Measurements from ENCODE around the gene ADSS1. TPM values are rescaled to one million over a fixed set of nuclear protein-coding genes. Genes with fewer than 3 reads are reported as not detected.

Gene ADSS1
- total RNA-seq, 1 experiment from 2014 or later, result 2.8 TPM

DNA sequence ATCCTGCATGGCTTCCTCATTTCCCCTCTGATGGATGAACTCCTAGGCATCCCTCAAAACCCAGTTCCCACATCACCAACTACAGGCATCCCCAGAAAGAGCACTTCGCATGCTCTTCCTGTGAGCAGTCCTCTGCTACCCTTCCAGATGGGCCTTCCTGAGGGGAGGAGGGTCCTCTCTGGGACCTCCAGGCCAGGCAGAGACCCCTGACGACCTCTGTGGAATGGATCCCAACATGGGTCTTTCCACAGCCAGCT is 69.6 kb downstream of the ADSS1 start:
- peak overlapping the region; percentile 96 for H3K4me2 ChIP-seq (ENCODE audit: low read depth, low read length, poor library complexity, severe bottlenecking)
- H3K27ac ChIP-seq (ENCODE audit: low read length), result no peak overlapping the region
- no peaks in the 10 kb centered on the region for H3K9me3 ChIP-seq (ENCODE audit: low read length)
- peaks cover 38% of the 10 kb centered on the region for H3K4me1 ChIP-seq (ENCODE audit: low read length)
- DNase-seq, result no peak
- H3K27me3 ChIP-seq (ENCODE audit: low read length), result no peaks in the 10 kb centered on the region
- peaks cover 59% of the 10 kb centered on the region for H3K79me2 ChIP-seq (ENCODE audit: low read length)
- H3K9ac ChIP-seq (ENCODE audit: low read length), result peak overlapping the region; percentile 83
- peaks cover 61% of the 10 kb centered on the region for H4K20me1 ChIP-seq (ENCODE audit: insufficient read depth, low read depth, low read length)
- H3K9me2 ChIP-seq (replicated peaks; ENCODE audit: insufficient read depth, low read length), result no peaks in the 10 kb centered on the region
- no peak overlapping the region for H2AFZ ChIP-seq (ENCODE audit: low read length)
- H3K36me3 ChIP-seq (ENCODE audit: insufficient read depth, low read length), result no peaks in the 10 kb centered on the region
- H3K4me3 ChIP-seq (ENCODE audit: low read length), result peak overlapping the region; percentile 88; the same call in 1 of the 2 replicates

DNA sequence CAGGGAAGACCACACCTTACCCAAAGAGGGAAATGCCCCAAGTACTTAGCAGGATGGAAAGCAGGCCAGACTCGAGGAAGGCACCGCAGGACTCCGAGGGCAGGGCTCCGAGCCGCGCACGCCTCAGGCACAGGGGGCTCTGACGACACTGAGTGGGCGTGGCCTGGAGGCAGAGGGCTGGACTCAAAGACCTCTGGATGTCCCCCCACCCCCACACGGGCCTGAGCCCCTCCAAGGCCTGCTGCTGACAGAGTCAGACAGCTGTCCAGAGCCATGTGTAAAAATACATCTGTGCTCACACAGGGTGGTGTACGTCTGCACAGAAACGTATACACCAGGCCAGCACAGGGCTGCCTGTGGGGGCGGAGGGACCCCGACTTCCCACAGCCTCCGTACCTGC is 70.1 kb downstream of the ADSS1 start:
- Histone ChIP-seq H3K4me3 (ENCODE audit: low read length) (peak overlapping the region; percentile 88), H3K9me3 (ENCODE audit: low read length) (no peaks in the 10 kb centered on the region), H4K20me1 (ENCODE audit: insufficient read depth, low read depth, low read length) (peaks cover 57% of the 10 kb centered on the region), H3K79me2 (ENCODE audit: low read length) (peaks cover 56% of the 10 kb centered on the region), H3K9me2 (replicated peaks; ENCODE audit: insufficient read depth, low read length) (no peaks in the 10 kb centered on the region), H3K36me3 (ENCODE audit: insufficient read depth, low read length) (no peaks in the 10 kb centered on the region), H3K4me1 (ENCODE audit: low read length) (peaks cover 38% of the 10 kb centered on the region), H3K27ac (ENCODE audit: low read length) (no peak overlapping the region; the same call in 1 of the 2 replicates), H3K9ac (ENCODE audit: low read length) (peak overlapping the region; percentile 83), H3K4me2 (ENCODE audit: low read depth, low read length, poor library complexity, severe bottlenecking) (peak overlapping the region; percentile 96), H3K27me3 (ENCODE audit: low read length) (no peaks in the 10 kb centered on the region), H2AFZ (ENCODE audit: low read length) (no peak overlapping the region)
- DNase-seq, result no peak

DNA sequence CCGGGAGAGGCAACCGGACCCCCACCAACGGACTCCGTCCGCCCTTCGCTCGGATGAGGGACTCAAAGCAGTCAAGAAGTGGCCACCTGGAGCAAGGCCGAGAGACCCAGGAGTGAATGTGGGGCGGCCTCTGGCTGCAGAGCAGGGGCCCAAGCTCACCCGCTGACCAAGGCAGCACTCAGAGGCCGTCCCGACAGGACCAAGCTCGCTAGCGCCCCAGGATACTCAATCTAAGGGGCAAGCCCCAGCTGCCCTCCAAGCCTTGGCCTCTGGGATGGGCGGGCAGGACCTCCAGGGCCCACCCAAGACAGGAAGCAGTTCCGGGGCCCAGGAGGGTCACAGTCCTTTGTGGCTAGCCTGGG is 70.6 kb downstream of the ADSS1 start:
- Histone ChIP-seq H3K4me2 (ENCODE audit: low read depth, low read length, poor library complexity, severe bottlenecking) (peak overlapping the region; percentile 96), H3K36me3 (ENCODE audit: insufficient read depth, low read length) (no peaks in the 10 kb centered on the region), H3K4me3 (ENCODE audit: low read length) (peak overlapping the region; percentile 88), H4K20me1 (ENCODE audit: insufficient read depth, low read depth, low read length) (peaks cover 52% of the 10 kb centered on the region), H3K9ac (ENCODE audit: low read length) (peak overlapping the region; percentile 83), H3K27ac (ENCODE audit: low read length) (peak overlapping the region; percentile 32; the same call in 1 of the 2 replicates), H3K9me2 (replicated peaks; ENCODE audit: insufficient read depth, low read length) (no peaks in the 10 kb centered on the region), H3K4me1 (ENCODE audit: low read length) (peaks cover 38% of the 10 kb centered on the region), H3K9me3 (ENCODE audit: low read length) (no peaks in the 10 kb centered on the region), H2AFZ (ENCODE audit: low read length) (no peak overlapping the region), H3K79me2 (ENCODE audit: low read length) (peaks cover 52% of the 10 kb centered on the region), H3K27me3 (ENCODE audit: low read length) (no peaks in the 10 kb centered on the region)
- peak; percentile 62 for DNase-seq

DNA sequence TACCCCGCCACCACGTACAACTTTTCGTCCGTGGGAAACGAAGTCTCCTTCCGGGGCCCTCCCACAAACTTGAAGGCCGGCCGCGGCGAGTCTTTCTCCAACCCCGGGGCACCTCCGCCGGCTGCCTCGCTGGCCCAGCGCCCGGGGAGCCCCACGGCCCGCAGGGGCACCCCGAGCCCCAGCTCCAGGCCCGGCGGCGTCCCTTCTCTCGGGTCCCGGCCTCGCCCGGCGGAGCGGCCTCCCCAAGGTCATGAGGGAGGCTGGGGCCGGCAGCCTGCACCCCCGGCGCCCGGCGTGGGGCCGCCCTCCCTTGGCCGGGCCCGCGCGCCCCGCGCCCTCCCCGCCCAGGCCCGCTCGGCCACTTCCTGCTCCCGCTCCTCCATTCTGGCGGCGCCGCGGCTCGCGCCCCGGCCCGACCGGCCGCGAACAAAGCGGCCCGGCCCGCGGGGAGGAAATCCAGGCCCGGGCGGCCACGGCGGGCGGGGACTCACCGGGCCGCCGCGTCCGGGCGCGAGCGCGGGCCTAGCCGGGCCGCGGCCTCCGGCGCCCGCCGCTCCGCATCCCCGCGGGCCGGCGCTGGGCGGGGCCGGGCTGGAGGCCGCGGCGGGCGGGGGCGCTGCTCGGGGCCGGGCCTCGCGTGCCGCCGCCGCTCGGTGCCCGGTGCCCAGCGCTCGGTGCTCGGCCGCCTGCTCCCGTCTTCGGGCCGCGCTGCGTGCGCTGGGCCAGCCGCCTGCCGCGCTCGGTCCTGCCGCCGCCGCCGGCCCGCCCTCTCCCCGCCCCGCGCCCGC is 71.2 kb downstream of the ADSS1 start, which contains the start of gene AKT1:
Gene AKT1, minus strand, starts transcription at position 756 of the 788 bp plus-strand sequence. CDS start 3,105 bp downstream, outside the sequence.
- DNase-seq, result peak; percentile 79
- Histone ChIP-seq H3K27ac (ENCODE audit: low read length) (peak within 1 kb of the TSS; percentile 32; the same call in 1 of the 2 replicates), H3K4me2 (ENCODE audit: low read depth, low read length, poor library complexity, severe bottlenecking) (peak within 1 kb of the TSS; percentile 96), H3K4me3 (ENCODE audit: low read length) (peak within 1 kb of the TSS; percentile 88), H4K20me1 (ENCODE audit: insufficient read depth, low read depth, low read length) (peaks cover 46% of the 10 kb centered on the region), H3K9ac (ENCODE audit: low read length) (peak within 1 kb of the TSS; percentile 83), H3K9me2 (replicated peaks; ENCODE audit: insufficient read depth, low read length) (no peaks in the 10 kb centered on the region), H3K9me3 (ENCODE audit: low read length) (no peaks in the 10 kb centered on the region), H3K79me2 (ENCODE audit: low read length) (peaks cover 48% of the 10 kb centered on the region), H3K27me3 (ENCODE audit: low read length) (no peaks in the 10 kb centered on the region), H3K4me1 (ENCODE audit: low read length) (peaks cover 41% of the 10 kb centered on the region), H3K36me3 (ENCODE audit: insufficient read depth, low read length) (no peaks in the 10 kb centered on the region), H2AFZ (ENCODE audit: low read length) (peak within 1 kb of the TSS; percentile 39; the same call in 1 of the 2 replicates)

DNA sequence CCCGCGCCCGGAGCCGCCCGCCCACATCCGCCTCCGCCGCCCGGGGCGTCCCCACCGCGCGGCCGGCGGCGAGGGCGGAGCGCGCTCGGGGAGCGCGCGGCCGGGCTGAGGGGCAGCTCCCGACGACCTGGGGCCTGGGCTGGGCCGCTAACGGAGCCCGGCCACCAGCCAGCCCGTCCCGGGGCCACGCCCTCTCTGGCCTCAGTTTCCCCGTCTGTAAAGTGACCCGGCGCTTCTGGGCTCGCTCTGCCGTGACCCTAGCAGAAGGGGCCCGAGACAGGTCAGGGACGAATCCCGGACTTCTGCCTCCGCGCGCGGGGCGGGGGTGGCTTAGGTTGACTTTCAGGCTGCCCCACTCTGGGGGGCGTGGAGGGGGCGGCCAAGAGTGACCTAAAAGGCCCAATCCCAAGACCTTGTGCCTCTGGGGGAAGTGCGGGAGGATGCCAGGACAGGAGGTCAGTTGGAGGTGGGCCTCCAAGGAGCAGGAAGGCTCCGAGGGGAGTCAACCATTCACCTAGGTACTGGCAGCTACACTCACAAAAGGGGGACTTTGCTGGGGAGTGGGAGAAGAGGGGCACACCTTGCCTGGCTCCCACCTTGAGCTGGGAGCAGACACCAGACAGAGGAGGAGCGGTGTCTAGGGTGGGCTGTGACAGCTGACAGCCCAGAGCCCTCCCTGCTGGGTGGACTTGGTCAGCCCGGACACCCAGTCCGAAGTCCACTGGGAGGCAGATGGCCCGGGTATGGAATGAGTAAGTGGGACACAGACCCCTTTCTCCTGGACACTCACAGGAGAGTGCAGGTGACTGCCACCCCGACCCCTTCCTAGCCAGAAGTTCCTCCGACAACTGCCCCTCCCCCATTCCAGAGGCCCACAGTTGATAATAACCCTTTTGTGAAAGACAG is 72.0 kb downstream of the ADSS1 start:
- H3K4me1 ChIP-seq (ENCODE audit: low read length), result peaks cover 44% of the 10 kb centered on the region
- H3K79me2 ChIP-seq (ENCODE audit: low read length), result peaks cover 40% of the 10 kb centered on the region
- H3K9me2 ChIP-seq (replicated peaks; ENCODE audit: insufficient read depth, low read length), result no peaks in the 10 kb centered on the region
- H2AFZ ChIP-seq (ENCODE audit: low read length), result peak overlapping the region; percentile 39; the same call in 1 of the 2 replicates
- peak overlapping the region; percentile 75 for H3K4me2 ChIP-seq (ENCODE audit: low read depth, low read length, poor library complexity, severe bottlenecking)
- peak; percentile 86 for DNase-seq
- peak overlapping the region; percentile 70 for H3K9ac ChIP-seq (ENCODE audit: low read length)
- no peak overlapping the region for H3K27ac ChIP-seq (ENCODE audit: low read length)
- peaks cover 38% of the 10 kb centered on the region for H4K20me1 ChIP-seq (ENCODE audit: insufficient read depth, low read depth, low read length)
- no peaks in the 10 kb centered on the region for H3K27me3 ChIP-seq (ENCODE audit: low read length)
- no peaks in the 10 kb centered on the region for H3K36me3 ChIP-seq (ENCODE audit: insufficient read depth, low read length)
- H3K9me3 ChIP-seq (ENCODE audit: low read length), result no peaks in the 10 kb centered on the region
- H3K4me3 ChIP-seq (ENCODE audit: low read length), result peak overlapping the region; percentile 64

DNA sequence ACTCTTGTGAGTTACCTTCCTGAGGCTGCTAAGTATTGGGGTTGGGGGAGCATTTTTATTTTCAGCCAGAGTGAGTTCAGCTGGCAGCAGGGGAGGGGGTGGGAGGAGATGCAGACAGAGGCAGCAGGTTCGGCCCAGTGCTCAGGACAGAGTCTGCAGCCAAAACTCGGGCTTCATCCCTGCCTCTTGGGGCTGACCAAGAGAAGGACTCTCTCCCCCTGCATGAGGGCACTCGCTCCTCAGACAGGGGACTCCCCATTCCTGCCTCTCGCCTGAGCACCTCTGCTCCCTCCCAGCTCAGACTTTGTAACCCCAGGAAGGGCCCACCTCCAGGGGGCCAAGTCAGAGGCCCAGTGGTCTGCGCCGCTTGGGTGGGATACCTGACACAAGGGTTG is 72.7 kb downstream of the ADSS1 start:
- H3K4me1 ChIP-seq (ENCODE audit: low read length), result peaks cover 50% of the 10 kb centered on the region
- H3K27me3 ChIP-seq (ENCODE audit: low read length), result no peaks in the 10 kb centered on the region
- H3K4me3 ChIP-seq (ENCODE audit: low read length), result no peak overlapping the region
- no peak overlapping the region for H3K27ac ChIP-seq (ENCODE audit: low read length)
- no peaks in the 10 kb centered on the region for H3K9me2 ChIP-seq (replicated peaks; ENCODE audit: insufficient read depth, low read length)
- no peak overlapping the region for H3K4me2 ChIP-seq (ENCODE audit: low read depth, low read length, poor library complexity, severe bottlenecking)
- peak overlapping the region; percentile 70; the same call in 1 of the 2 replicates for H3K9ac ChIP-seq (ENCODE audit: low read length)
- DNase-seq, result no peak
- peaks cover 36% of the 10 kb centered on the region for H4K20me1 ChIP-seq (ENCODE audit: insufficient read depth, low read depth, low read length)
- no peaks in the 10 kb centered on the region for H3K36me3 ChIP-seq (ENCODE audit: insufficient read depth, low read length)
- peaks cover 33% of the 10 kb centered on the region for H3K79me2 ChIP-seq (ENCODE audit: low read length)
- no peak overlapping the region for H2AFZ ChIP-seq (ENCODE audit: low read length)
- H3K9me3 ChIP-seq (ENCODE audit: low read length), result no peaks in the 10 kb centered on the region

Small RNAs within 50 kb of the gene (small RNA-seq; reads per million reads assigned to genes)
- gene MIR4710, result not detected

Other genes with a start within 250 kb of the ADSS1 start
- gene C14orf180, start 144.5 kb upstream of the ADSS1 start, total RNA-seq (2014; rRNA removed; shearing (Covaris generic); ENCODE audit: low replicate concordance), result not detected in 2 replicates
- gene TMEM179, start 119.5 kb upstream of the ADSS1 start, total RNA-seq (2014; rRNA removed; shearing (Covaris generic); ENCODE audit: low replicate concordance), result not detected in 2 replicates
- 2.3 and 4.4 TPM in 2 replicates for gene INF2, start 34.6 kb upstream of the ADSS1 start, total RNA-seq (2014; rRNA removed; shearing (Covaris generic); ENCODE audit: low replicate concordance)
- 68.1 and 212 TPM in 2 replicates for gene SIVA1, start 28.9 kb downstream of the ADSS1 start, total RNA-seq (2014; rRNA removed; shearing (Covaris generic); ENCODE audit: low replicate concordance)
- gene AKT1, start 71.5 kb downstream of the ADSS1 start, total RNA-seq (2014; rRNA removed; shearing (Covaris generic); ENCODE audit: low replicate concordance), result 70.4 and 127 TPM in 2 replicates
- gene ZBTB42, start 76.9 kb downstream of the ADSS1 start, total RNA-seq (2014; rRNA removed; shearing (Covaris generic); ENCODE audit: low replicate concordance), result 0.45 and 2.6 TPM in 2 replicates
- gene CEP170B, start 141.0 kb downstream of the ADSS1 start, total RNA-seq (2014; rRNA removed; shearing (Covaris generic); ENCODE audit: low replicate concordance), result 0.56 and 0.94 TPM in 2 replicates
- 146 and 265 TPM in 2 replicates for gene PLD4, start 200.7 kb downstream of the ADSS1 start, total RNA-seq (2014; rRNA removed; shearing (Covaris generic); ENCODE audit: low replicate concordance)

All from Karpas-422 (cell line).